ENCODE data around the gene MBP. TPM values are rescaled to one million over a fixed set of nuclear protein-coding genes. Genes with fewer than 3 reads are reported as not detected.

Gene MBP
- polyA plus RNA-seq, 1 donor: 28.8 TPM

DNA sequence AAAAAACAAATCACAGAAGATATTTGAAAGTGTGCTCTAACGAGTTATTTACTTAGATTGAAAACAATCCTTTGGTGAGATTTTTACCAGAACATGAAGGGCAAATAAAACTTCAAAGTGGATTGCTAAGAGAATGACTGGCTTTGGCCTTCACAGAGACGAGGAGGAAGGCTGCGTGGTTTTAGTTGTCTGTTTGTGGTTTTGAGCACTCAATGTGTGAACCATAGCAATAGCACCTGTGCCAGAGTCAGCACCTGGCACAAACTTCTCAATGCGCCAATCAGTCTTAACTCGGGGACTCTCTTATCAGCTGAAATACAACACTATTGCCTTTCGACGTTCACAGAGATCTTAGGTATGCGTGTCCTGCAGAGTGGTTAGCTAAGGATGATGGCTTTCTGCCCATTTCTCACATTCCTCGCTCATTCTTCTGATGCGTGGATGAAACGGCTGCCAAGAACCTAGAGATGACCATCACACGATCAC lies 70.0 kb downstream of the MBP start:
- DNase-seq: no peak
- WGBS (ENCODE audit: insufficient coverage, low lambda C conversion rate): 73% methylated on average over 3 of the region's 12 CpGs

DNA sequence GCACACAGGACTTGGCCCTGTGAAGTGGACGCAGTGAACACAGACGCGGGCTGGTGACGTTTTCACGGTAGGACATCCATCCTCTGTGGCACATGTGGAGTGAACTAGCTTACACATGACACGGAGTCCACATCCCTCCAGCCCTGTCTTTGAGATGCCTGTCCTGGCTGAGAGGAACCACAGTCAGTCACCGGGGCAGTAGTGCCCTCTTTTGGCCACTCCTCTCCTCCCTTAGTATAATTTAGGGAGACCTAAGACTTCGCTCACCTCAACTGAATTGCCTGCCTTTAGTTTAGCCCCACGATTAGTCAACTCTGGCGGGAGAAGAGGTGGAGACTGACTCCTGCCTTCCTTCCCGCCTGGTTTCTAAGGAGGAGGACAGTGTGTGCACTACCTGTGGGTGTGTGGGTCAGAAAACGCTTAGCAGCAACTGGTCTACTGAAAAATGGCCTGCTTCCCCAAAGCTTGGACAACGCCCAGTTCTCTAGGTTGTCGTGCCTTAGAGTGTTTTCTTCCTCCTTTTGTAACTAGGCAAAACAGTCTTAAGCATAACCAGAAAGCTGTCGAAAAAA lies 70.6 kb downstream of the MBP start:
- no peak for DNase-seq
- WGBS (ENCODE audit: insufficient coverage, low lambda C conversion rate): 82% methylated on average over 4 of the region's 15 CpGs
- Histone ChIP-seq H3K27me3 (ENCODE audit: control insufficient read depth, insufficient read depth, low read length) (no peaks in the 10 kb centered on the region), H3K27ac (ENCODE audit: low read length) (peak overlapping the region; percentile 54), H3K36me3 (ENCODE audit: control insufficient read depth, insufficient read depth, low read length) (peaks cover 28% of the 10 kb centered on the region), H3K4me1 (ENCODE audit: control insufficient read depth, insufficient read depth, low read length) (peaks cover 22% of the 10 kb centered on the region), H3K9me3 (ENCODE audit: control insufficient read depth, low read depth, low read length) (no peaks in the 10 kb centered on the region), H3K4me3 (ENCODE audit: low read length) (no peak overlapping the region)

More for the DNA sequence above, 70.0 kb downstream of the MBP start:
- H3K36me3 ChIP-seq (ENCODE audit: control insufficient read depth, insufficient read depth, low read length): peaks cover 28% of the 10 kb centered on the region
- peaks cover 22% of the 10 kb centered on the region for H3K4me1 ChIP-seq (ENCODE audit: control insufficient read depth, insufficient read depth, low read length)
- H3K27me3 ChIP-seq (ENCODE audit: control insufficient read depth, insufficient read depth, low read length): no peaks in the 10 kb centered on the region
- no peak overlapping the region for H3K4me3 ChIP-seq (ENCODE audit: low read length)
- H3K9me3 ChIP-seq (ENCODE audit: control insufficient read depth, low read depth, low read length): no peaks in the 10 kb centered on the region
- peak overlapping the region; percentile 34 for H3K27ac ChIP-seq (ENCODE audit: low read length)

DNA sequence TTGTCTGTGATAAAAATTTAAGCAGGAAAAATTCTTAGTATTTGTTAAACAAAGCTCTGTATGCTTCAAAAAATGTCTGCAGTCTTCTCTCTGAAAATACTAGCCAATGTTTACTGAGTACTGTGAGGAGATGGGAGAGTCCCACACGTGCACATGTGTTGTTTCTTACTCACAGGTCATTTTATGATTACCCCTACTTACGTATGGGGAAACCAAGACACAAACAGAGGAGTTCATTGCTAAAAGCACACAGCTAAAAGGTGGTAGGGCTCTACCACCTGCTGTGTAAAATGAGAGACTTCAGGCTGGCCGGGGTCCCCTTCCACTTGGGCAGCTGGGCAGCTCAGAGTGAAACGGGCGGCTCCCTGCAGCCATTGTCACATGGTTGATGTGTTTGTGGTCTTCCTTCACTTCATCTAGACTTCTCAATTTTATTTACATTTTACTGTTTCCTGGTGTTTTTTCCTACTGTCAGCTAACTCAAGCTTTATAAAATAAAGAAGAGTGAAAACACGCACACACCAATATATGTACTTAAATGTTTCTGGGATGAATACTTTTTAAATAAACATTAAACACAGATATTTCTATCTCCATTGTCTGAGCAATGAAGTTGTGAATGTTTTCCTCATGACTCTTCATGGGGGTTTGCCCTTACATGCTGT lies 71.2 kb downstream of the MBP start:
- peak overlapping the region; percentile 54 for H3K27ac ChIP-seq (ENCODE audit: low read length)
- peaks cover 28% of the 10 kb centered on the region for H3K36me3 ChIP-seq (ENCODE audit: control insufficient read depth, insufficient read depth, low read length)
- no peaks in the 10 kb centered on the region for H3K9me3 ChIP-seq (ENCODE audit: control insufficient read depth, low read depth, low read length)
- no CpG with 5 or more reads among the region's 6 CpGs for WGBS (ENCODE audit: insufficient coverage, low lambda C conversion rate)
- no peaks in the 10 kb centered on the region for H3K27me3 ChIP-seq (ENCODE audit: control insufficient read depth, insufficient read depth, low read length)
- peaks cover 28% of the 10 kb centered on the region for H3K4me1 ChIP-seq (ENCODE audit: control insufficient read depth, insufficient read depth, low read length)
- no peak overlapping the region for H3K4me3 ChIP-seq (ENCODE audit: low read length)
- DNase-seq: peak in 1 of 2 donors; percentile 61

DNA sequence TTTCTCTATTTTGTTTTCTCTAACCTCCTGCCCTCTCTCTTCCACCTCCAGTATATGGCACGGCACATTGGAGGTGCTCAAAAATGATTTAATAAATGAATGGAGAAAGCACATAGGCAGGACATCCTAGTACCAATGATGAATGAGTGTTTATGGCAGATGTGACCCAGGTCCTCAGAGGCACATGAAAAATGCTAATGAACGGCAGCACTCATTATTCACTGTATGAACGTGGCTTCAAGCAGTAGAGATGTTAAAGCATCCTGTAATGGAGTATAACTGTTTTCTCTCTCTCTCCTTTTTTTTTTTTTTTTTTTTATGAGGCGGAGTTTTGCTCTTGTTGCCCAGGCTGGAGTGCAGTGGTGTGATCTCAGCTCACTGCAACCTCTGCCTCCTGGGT lies 72.4 kb downstream of the MBP start:
- no CpG with 5 or more reads among the region's 4 CpGs for WGBS (ENCODE audit: insufficient coverage, low lambda C conversion rate)
- Histone ChIP-seq H3K4me3 (ENCODE audit: low read length) (no peak overlapping the region), H3K9me3 (ENCODE audit: control insufficient read depth, low read depth, low read length) (no peaks in the 10 kb centered on the region), H3K27ac (ENCODE audit: low read length) (no peak overlapping the region), H3K27me3 (ENCODE audit: control insufficient read depth, insufficient read depth, low read length) (no peaks in the 10 kb centered on the region), H3K36me3 (ENCODE audit: control insufficient read depth, insufficient read depth, low read length) (peaks cover 18% of the 10 kb centered on the region), H3K4me1 (ENCODE audit: control insufficient read depth, insufficient read depth, low read length) (peaks cover 40% of the 10 kb centered on the region)
- no peak for DNase-seq

DNA sequence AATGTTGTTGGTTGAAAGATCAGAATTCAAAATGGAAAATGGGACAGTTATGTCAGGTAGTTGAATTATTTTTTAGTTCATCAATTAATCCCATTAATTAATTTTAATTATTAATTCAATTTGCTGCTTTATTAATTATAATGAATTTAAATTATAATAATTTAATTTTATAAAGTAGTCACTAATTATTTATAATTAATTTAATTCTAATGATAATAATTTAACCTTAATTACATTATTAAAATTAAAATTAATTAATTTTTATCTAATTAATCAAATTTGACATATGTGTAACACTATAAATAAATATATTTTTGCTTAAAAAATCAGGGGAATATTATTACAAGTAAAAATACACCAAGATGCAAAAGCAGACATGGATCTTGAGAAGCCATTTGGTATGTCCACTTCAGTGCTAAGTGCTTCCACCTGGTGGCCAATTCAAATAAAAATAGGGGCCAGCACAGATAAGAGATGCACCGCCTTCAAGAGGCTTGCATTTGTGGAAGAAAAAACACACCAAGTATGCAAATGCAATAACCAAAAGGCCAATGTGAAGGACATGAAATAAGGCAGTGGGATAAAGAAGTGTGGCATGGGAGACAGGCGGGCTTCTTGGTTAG lies 73.2 kb downstream of the MBP start:
- peaks cover 12% of the 10 kb centered on the region for H3K36me3 ChIP-seq (ENCODE audit: control insufficient read depth, insufficient read depth, low read length)
- no peaks in the 10 kb centered on the region for H3K9me3 ChIP-seq (ENCODE audit: control insufficient read depth, low read depth, low read length)
- peaks cover 47% of the 10 kb centered on the region for H3K4me1 ChIP-seq (ENCODE audit: control insufficient read depth, insufficient read depth, low read length)
- H3K27ac ChIP-seq (ENCODE audit: low read length): no peak overlapping the region
- H3K27me3 ChIP-seq (ENCODE audit: control insufficient read depth, insufficient read depth, low read length): no peaks in the 10 kb centered on the region
- WGBS (ENCODE audit: insufficient coverage, low lambda C conversion rate): no CpG with 5 or more reads among the region's 2 CpGs
- no peak overlapping the region for H3K4me3 ChIP-seq (ENCODE audit: low read length)
- DNase-seq: peak in 1 of 2 donors; percentile 56

DNA sequence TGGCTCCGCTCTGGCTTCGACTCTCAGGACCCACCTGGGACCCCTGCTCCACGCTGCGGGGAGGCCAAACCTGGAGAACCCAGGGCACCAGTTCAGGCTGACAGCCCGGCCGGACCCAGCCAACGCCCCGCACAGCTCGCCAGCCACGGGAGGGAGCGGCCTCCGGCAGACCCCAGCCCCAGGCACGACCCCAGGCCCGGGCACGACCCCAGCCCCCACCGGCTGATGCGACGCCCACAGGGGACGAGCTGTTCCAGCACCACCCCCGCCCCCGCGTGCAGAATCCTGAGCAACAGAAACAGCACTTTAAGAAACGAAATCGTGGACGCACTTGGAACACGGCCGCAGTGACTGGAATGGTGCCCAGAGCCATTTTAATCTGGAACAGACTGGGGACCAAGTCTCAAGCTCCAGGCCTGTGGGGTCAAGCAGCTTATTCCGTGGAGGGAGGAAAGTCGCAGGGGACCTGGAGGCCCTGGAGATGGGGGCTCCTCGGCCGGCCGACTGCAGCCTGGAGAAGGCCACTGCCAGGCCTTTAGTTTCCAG lies 74.2 kb downstream of the MBP start:
- WGBS (ENCODE audit: insufficient coverage, low lambda C conversion rate): no CpG with 5 or more reads among the region's 32 CpGs
- Histone ChIP-seq H3K9me3 (ENCODE audit: control insufficient read depth, low read depth, low read length) (no peaks in the 10 kb centered on the region), H3K27ac (ENCODE audit: low read length) (no peak overlapping the region), H3K36me3 (ENCODE audit: control insufficient read depth, insufficient read depth, low read length) (peaks cover 11% of the 10 kb centered on the region), H3K4me3 (ENCODE audit: low read length) (no peak overlapping the region), H3K4me1 (ENCODE audit: control insufficient read depth, insufficient read depth, low read length) (peaks cover 56% of the 10 kb centered on the region), H3K27me3 (ENCODE audit: control insufficient read depth, insufficient read depth, low read length) (no peaks in the 10 kb centered on the region)
- DNase-seq: peak in 1 of 2 donors; percentile 24

DNA sequence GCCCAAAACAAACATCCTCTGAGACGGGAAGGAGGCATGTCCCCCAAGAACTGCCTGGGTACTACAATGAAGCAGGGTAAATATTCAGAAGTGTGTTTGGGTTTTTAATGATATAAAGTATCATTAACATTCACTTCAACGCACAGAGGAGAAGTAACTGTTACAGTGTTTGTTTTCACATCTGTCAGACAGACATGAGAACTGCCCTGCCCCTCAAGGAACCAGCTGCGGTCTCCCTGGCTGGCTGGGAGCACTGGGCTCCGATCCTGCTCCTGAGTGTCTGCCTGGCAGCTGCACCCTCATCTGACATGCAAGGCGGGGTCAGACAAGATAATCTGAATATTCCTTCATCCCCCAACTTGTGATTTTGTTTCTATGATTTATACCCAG lies 75.6 kb downstream of the MBP start:
- H3K36me3 ChIP-seq (ENCODE audit: control insufficient read depth, insufficient read depth, low read length): peaks cover 8% of the 10 kb centered on the region
- peaks cover 55% of the 10 kb centered on the region for H3K4me1 ChIP-seq (ENCODE audit: control insufficient read depth, insufficient read depth, low read length)
- peak overlapping the region; percentile 11 for H3K4me3 ChIP-seq (ENCODE audit: low read length)
- WGBS (ENCODE audit: insufficient coverage, low lambda C conversion rate): no CpG with 5 or more reads among the region's 5 CpGs
- H3K9me3 ChIP-seq (ENCODE audit: control insufficient read depth, low read depth, low read length): no peaks in the 10 kb centered on the region
- H3K27me3 ChIP-seq (ENCODE audit: control insufficient read depth, insufficient read depth, low read length): no peaks in the 10 kb centered on the region
- H3K27ac ChIP-seq (ENCODE audit: low read length): peak overlapping the region; percentile 97
- no peak for DNase-seq

DNA sequence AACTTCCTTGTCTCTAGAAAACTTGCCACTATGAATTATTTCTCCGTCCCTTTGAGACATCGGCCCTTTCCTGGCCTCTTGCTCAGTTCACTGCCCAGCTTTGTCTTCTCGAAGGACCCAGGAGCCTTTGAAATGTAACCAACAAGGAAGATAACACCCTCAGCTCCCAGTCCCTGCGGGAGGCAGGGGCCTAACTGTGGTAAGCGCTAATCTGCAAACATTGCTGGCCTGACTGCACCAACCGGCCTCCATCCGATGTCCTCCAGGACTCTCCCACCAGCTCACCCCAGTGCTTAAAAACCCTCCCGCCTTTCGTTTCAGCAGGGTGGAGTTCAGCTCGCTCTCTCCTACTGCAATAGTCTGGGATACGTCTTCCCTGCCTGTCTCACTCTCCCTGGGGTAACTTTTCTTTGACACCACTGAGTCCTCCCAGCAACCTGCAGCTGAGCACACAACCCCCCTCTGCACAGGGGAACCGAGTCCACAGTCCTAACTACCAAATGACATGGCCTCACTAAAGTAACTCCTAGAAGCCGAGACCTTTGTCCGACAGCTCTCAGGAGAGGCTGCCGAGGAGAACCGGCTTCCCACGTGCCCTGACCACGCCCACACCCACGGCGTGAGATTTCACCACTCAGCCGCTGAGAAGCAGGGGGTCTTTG lies 76.1 kb downstream of the MBP start:
- Histone ChIP-seq H3K9me3 (ENCODE audit: control insufficient read depth, low read depth, low read length) (no peaks in the 10 kb centered on the region), H3K27me3 (ENCODE audit: control insufficient read depth, insufficient read depth, low read length) (no peaks in the 10 kb centered on the region), H3K4me1 (ENCODE audit: control insufficient read depth, insufficient read depth, low read length) (peaks cover 52% of the 10 kb centered on the region), H3K36me3 (ENCODE audit: control insufficient read depth, insufficient read depth, low read length) (peaks cover 6% of the 10 kb centered on the region), H3K27ac (ENCODE audit: low read length) (peak overlapping the region; percentile 97), H3K4me3 (ENCODE audit: low read length) (peak overlapping the region; percentile 11)
- peak; percentile 89 to 95 for DNase-seq
- WGBS (ENCODE audit: insufficient coverage, low lambda C conversion rate): no CpG with 5 or more reads among the region's 21 CpGs

DNA sequence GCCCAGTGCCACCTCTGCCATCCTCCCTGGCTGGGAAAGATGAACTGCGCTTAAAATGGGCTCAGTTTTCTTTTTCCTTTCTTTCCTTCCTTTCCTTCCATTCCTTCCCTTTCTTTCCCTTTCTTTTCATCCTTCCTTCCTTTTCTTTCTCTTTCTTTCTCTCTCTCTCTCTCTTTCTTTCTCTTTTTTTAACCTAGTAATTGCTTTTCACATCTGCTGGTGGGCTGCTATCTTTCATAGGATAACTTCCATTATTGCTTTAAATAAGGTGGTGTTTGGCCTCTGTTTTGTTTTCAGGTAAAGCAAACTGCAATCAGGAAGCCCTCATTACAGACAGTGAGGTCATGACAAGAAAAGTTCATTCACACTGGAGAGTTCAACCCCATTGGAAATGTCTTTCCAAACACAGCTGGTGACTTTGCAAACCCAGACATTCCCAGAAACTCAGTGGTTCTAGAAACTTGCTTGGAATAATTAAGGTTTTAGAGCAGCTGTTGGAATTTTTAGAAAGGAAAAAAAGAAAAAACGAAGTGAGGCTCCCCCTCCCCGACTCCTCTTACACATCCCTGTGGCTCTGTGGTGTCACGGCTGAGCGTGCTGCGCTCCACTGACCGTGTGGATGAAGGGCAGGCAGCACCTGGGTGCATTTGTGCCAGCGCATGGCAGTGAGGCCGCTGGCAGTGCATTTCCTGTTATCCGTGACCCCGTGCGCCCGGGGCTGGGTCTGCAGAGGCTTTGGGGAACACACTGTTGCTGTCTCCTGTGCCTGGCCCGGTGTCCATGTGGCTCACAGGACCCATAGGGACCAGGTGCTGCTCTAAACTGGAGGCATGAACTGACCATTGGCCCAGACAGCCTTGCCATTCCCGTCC lies 76.9 kb downstream of the MBP start:
- WGBS (ENCODE audit: insufficient coverage, low lambda C conversion rate): 81% methylated on average over 1 of the region's 15 CpGs
- Histone ChIP-seq H3K9me3 (ENCODE audit: control insufficient read depth, low read depth, low read length) (no peaks in the 10 kb centered on the region), H3K4me3 (ENCODE audit: low read length) (no peak overlapping the region), H3K27me3 (ENCODE audit: control insufficient read depth, insufficient read depth, low read length) (no peaks in the 10 kb centered on the region), H3K4me1 (ENCODE audit: control insufficient read depth, insufficient read depth, low read length) (peaks cover 45% of the 10 kb centered on the region), H3K36me3 (ENCODE audit: control insufficient read depth, insufficient read depth, low read length) (peaks cover 8% of the 10 kb centered on the region), H3K27ac (ENCODE audit: low read length) (peak overlapping the region; percentile 97)
- DNase-seq: peak in 1 of 2 donors; percentile 64

All from large intestine (tissue), 3 donors.